ENCODE results near the gene NDUFAB1. TPM values are rescaled to one million over a fixed set of nuclear protein-coding genes. Genes with fewer than 3 reads are reported as not detected.

The NDUFAB1 gene
- total RNA-seq, 2 experiments from 2014 or later, result 23.0 to 28.3 TPM

- intact Hi-C loops (cut with DNase I, micrococcal nuclease), result no loop called here
- ATAC-seq (ENCODE audit: poor library complexity) (no peak), DNase-seq (no peak)
- Mint-ChIP-seq H3K36me3 (ENCODE audit: low read depth) (peaks cover 37% of the 10 kb centered on the region), H3K4me1 (ENCODE audit: low read depth) (no peaks in the 10 kb centered on the region), H3K27me3 (no peaks in the 10 kb centered on the region), H3K27ac (no peak overlapping the region), H3K4me3 (no peak overlapping the region), H3K9me3 (no peaks in the 10 kb centered on the region)
- Histone ChIP-seq H3K27ac (ENCODE audit: low read depth in 1 of 2, low read length in 2 of 2) (no peak overlapping the region), H3K9me3 (ENCODE audit: control insufficient read depth in 1 of 2, insufficient read depth in 1 of 2, low read length in 2 of 2) (no peaks in the 10 kb centered on the region), H3K4me1 (ENCODE audit: insufficient read depth, low read length) (no peaks in the 10 kb centered on the region), H3K4me3 (ENCODE audit: low read length) (no peak overlapping the region), H3K36me3 (ENCODE audit: insufficient read depth, low read length) (peaks cover 25% of the 10 kb centered on the region), H3K27me3 (ENCODE audit: control insufficient read depth in 1 of 2, insufficient read depth in 2 of 2, low read length in 2 of 2) (no peaks in the 10 kb centered on the region)
- ChIA-PET POLR2A (no interaction called here), CTCF (no interaction called here)
- no peak for TF ChIP-seq CTCF (IDR thresholded peaks at IDR 0.05)
These were observed 12.1 kb upstream of the NDUFAB1 start for GRCh38 chr16:23608194-23608593.

- Mint-ChIP-seq H3K4me1 (ENCODE audit: low read depth) (no peaks in the 10 kb centered on the region), H3K27ac (no peak overlapping the region), H3K36me3 (ENCODE audit: low read depth) (peaks cover 40% of the 10 kb centered on the region), H3K9me3 (no peaks in the 10 kb centered on the region), H3K27me3 (no peaks in the 10 kb centered on the region), H3K4me3 (no peak overlapping the region)
- Histone ChIP-seq H3K4me1 (ENCODE audit: insufficient read depth, low read length) (no peaks in the 10 kb centered on the region), H3K27me3 (ENCODE audit: control insufficient read depth in 1 of 2, insufficient read depth in 2 of 2, low read length in 2 of 2) (no peaks in the 10 kb centered on the region), H3K4me3 (ENCODE audit: low read length) (no peak overlapping the region), H3K9me3 (ENCODE audit: control insufficient read depth in 1 of 2, insufficient read depth in 1 of 2, low read length in 2 of 2) (no peaks in the 10 kb centered on the region), H3K36me3 (ENCODE audit: insufficient read depth, low read length) (peaks cover 25% of the 10 kb centered on the region), H3K27ac (ENCODE audit: low read depth in 1 of 2, low read length in 2 of 2) (no peak overlapping the region)
- no peak for TF ChIP-seq CTCF (IDR thresholded peaks at IDR 0.05)
- ChIA-PET POLR2A (no interaction called here), CTCF (interaction anchor here (0.7 kb wide), 1 partner anchor 78 kb away, joined by 3 read pairs; no protein-coding TSS in a partner anchor)
- ATAC-seq (ENCODE audit: poor library complexity), result no peak
- no peak for DNase-seq
- intact Hi-C loops (cut with DNase I, micrococcal nuclease), result no loop called here
These were observed 11.6 kb upstream of the NDUFAB1 start for GRCh38 chr16:23607726-23608125.

DNA sequence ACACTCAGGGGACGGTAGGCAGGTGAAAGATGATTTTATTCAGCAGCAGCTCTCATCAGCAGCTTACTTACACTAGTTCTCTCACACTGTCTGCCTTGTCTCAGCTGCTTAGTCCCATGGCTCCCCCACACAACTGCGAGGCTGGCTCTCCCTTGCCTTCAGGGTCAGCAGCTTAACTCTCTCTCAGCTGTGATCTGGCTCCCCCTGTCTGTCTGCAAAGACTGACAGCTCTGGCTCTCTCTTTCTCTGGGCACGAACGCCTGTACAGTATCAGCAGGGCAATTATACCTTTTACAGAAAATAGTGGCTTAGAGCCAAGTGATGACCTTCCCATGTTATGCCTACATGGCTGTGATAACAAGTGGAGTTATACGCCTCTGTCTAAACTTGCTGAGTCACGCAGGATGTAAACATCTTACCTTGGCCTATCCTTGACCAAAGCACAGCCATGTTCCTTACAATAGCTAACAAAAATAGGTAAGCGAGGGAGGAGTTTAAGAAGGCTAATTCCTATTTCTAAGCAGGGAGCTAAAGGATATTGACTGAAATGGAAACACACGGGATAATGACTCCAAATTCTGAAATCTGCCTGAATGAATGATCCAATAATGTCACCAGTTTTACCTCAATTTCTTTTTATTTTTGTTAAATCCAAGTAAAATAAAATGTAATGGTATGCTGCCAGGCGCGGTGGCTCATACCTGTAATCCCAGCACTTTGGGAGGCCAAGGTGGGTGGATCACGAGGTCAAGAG, 1.1 kb upstream of the NDUFAB1 start:
- H3K27ac Mint-ChIP-seq, result no peak overlapping the region
- ATAC-seq (ENCODE audit: poor library complexity) (no peak), DNase-seq (peak in 4 of 14 experiments; percentile 16 to 48 (median 26))
- H3K27ac ChIP-seq (ENCODE audit: low read depth in 1 of 2, low read length in 2 of 2), result no peak overlapping the region
- peaks cover 11% of the 10 kb centered on the region for H3K36me3 ChIP-seq (ENCODE audit: insufficient read depth, low read length)
- CTCF ChIA-PET, result interaction anchor here (0.7 to 1.7 kb wide), 7 partner anchors 15 to 144 kb away, joined by 3 to 13 read pairs (median 3); partner anchors contain the start of genes COG7, DCTN5, EARS2 and PALB2
- peak overlapping the region; percentile 67 for H3K4me3 Mint-ChIP-seq
- no peaks in the 10 kb centered on the region for H3K27me3 Mint-ChIP-seq
- peaks cover 17% of the 10 kb centered on the region for H3K36me3 Mint-ChIP-seq (ENCODE audit: low read depth)
- no peak overlapping the region for H3K4me3 ChIP-seq (ENCODE audit: low read length)
- peaks cover 27% of the 10 kb centered on the region for H3K4me1 Mint-ChIP-seq (ENCODE audit: low read depth)
- POLR2A ChIA-PET, result interaction anchor here (0.7 to 1.5 kb wide), 5 partner anchors 16 to 160 kb away, joined by 3 to 6 read pairs (median 4); partner anchors contain the start of genes DCTN5, EARS2, PALB2 and UBFD1
- intact Hi-C loops (cut with DNase I, micrococcal nuclease), result loop anchor here in 1 of 2 experiments (2.0 kb wide), 2 partner anchors 44 to 86 kb away; partner anchors contain the start of genes DCTN5, GGA2 and PALB2
- peaks cover 33% of the 10 kb centered on the region for H3K4me1 ChIP-seq (ENCODE audit: insufficient read depth, low read length)
- H3K27me3 ChIP-seq (ENCODE audit: control insufficient read depth in 1 of 2, insufficient read depth in 2 of 2, low read length in 2 of 2), result no peaks in the 10 kb centered on the region
- H3K9me3 ChIP-seq (ENCODE audit: control insufficient read depth in 1 of 2, insufficient read depth in 1 of 2, low read length in 2 of 2), result no peaks in the 10 kb centered on the region
- H3K9me3 Mint-ChIP-seq, result no peaks in the 10 kb centered on the region
- no peak for TF ChIP-seq CTCF (IDR thresholded peaks at IDR 0.05)

Measured in CD4-positive, alpha-beta T cell (primary cell).